ENCODE measurements around the gene FGD2. TPM values are rescaled to one million over a fixed set of nuclear protein-coding genes. Genes with fewer than 3 reads are reported as not detected.
A peak's percentile ranks its signal among the peaks of the same experiment; 100 is the strongest.

The FGD2 gene
- total RNA-seq, 1 donor from 2014 or later, result 0.10 TPM

- H3K36me3 Mint-ChIP-seq, result no peaks in the 10 kb centered on the region
- peak; percentile 81 for TF ChIP-seq CTCF (conservative IDR thresholded peaks at IDR 0.05)
- H3K9me3 Mint-ChIP-seq, result no peaks in the 10 kb centered on the region
- no peaks in the 10 kb centered on the region for H3K27me3 Mint-ChIP-seq
- H3K4me3 Mint-ChIP-seq, result no peak overlapping the region
- H3K4me1 Mint-ChIP-seq (ENCODE audit: unreplicated experiment), result peaks cover 4% of the 10 kb centered on the region
- H3K27ac Mint-ChIP-seq, result no peak overlapping the region
- DNase-seq (ENCODE audit: extremely low spot score, unreplicated experiment), result no peak
These were observed 24.0 kb downstream of the FGD2 start for GRCh38 chr6:37029249-37029971.

- Mint-ChIP-seq H3K27ac (peak overlapping the region; percentile 26), H3K27me3 (no peaks in the 10 kb centered on the region), H3K4me3 (no peak overlapping the region), H3K4me1 (ENCODE audit: unreplicated experiment) (no peaks in the 10 kb centered on the region), H3K36me3 (no peaks in the 10 kb centered on the region), H3K9me3 (no peaks in the 10 kb centered on the region)
- TF ChIP-seq CTCF (conservative IDR thresholded peaks at IDR 0.05), result no peak
- no peak for DNase-seq (ENCODE audit: extremely low spot score, unreplicated experiment)
These were observed 25.1 kb downstream of the FGD2 start for GRCh38 chr6:37030599-37030998.

- Mint-ChIP-seq H3K4me3 (no peak overlapping the region), H3K9me3 (no peaks in the 10 kb centered on the region), H3K27ac (no peak overlapping the region), H3K4me1 (ENCODE audit: unreplicated experiment) (no peaks in the 10 kb centered on the region), H3K27me3 (no peaks in the 10 kb centered on the region), H3K36me3 (no peaks in the 10 kb centered on the region)
- TF ChIP-seq CTCF (conservative IDR thresholded peaks at IDR 0.05), result no peak
- DNase-seq (ENCODE audit: extremely low spot score, unreplicated experiment), result no peak
These were observed 26.8 kb downstream of the FGD2 start for GRCh38 chr6:37032239-37032638.

- Mint-ChIP-seq H3K4me1 (ENCODE audit: unreplicated experiment) (peaks cover 1% of the 10 kb centered on the region), H3K4me3 (no peak overlapping the region), H3K9me3 (no peaks in the 10 kb centered on the region), H3K36me3 (no peaks in the 10 kb centered on the region), H3K27me3 (no peaks in the 10 kb centered on the region), H3K27ac (no peak overlapping the region)
- no peak for TF ChIP-seq CTCF (conservative IDR thresholded peaks at IDR 0.05)
- DNase-seq (ENCODE audit: extremely low spot score, unreplicated experiment), result no peak
These were observed 27.8 kb downstream of the FGD2 start for GRCh38 chr6:37033255-37033654.

GRCh38 chr6:37033819-37034795 is 28.7 kb downstream of the FGD2 start:
- no peak for TF ChIP-seq CTCF (conservative IDR thresholded peaks at IDR 0.05)
- Mint-ChIP-seq H3K9me3 (no peaks in the 10 kb centered on the region), H3K4me3 (no peak overlapping the region), H3K27me3 (no peaks in the 10 kb centered on the region), H3K36me3 (no peaks in the 10 kb centered on the region), H3K4me1 (ENCODE audit: unreplicated experiment) (peaks cover 7% of the 10 kb centered on the region), H3K27ac (no peak overlapping the region)
- no peak for DNase-seq (ENCODE audit: extremely low spot score, unreplicated experiment)
